Fibroblast of skin of left biceps (primary cell): Measurements from ENCODE around the gene MYH10.

Experiments
- DNase-seq, 2 experiments: peaks; one replicate each; pipeline ENCODE4 v3.0.0-alpha.2; 2013; ENCODE audit warnings: low read depth in 2 of 2

The MYH10 gene

GRCh38 chr17:8444494-8444893, 186.0 kb downstream of the MYH10 start:
- no peak for DNase-seq

GRCh38 chr17:8443756-8444155, 186.8 kb downstream of the MYH10 start:
- DNase-seq = no peak

DNA sequence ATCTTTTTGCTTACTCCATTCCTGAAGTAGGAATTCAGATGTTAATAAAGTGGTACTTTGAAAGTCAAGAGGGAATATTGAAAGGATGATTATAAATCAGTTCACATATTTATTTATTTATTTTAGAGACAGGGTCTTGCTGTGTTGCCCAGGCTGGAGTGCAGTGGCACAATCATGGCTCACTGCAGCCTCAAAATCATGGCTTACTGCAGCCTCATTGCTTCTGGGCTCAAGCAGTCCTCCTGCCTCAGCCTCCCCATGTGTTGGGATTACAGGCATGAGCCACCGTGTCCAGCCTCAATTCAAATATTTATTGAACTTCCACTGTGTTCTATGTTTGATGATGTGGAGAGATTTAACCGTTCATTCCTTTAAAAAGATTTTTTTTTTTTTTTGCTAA, 188.2 kb downstream of the MYH10 start:
- DNase-seq = no peak

GRCh38 chr17:8441690-8442089, 188.8 kb downstream of the MYH10 start:
- no peak for DNase-seq

DNA sequence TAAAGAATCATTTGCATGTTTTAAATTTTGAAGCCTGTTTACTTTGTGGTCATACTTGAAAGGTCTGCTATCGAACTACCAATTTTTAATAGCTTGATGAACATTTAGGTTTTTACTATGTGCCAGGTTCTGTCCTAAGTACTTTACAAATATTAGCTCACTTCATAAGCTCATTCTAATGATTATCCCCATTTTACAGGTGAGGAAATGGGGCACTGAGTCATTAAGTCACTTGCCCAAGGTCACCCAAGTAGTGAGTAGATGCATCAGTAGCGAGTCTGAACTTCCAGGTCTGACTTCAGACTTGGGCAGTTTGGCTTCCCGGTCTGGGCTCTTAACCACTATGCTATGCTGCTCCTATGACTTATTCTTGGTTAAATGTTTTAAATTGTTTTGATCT, 190.8 kb downstream of the MYH10 start:
- no peak for DNase-seq

DNA sequence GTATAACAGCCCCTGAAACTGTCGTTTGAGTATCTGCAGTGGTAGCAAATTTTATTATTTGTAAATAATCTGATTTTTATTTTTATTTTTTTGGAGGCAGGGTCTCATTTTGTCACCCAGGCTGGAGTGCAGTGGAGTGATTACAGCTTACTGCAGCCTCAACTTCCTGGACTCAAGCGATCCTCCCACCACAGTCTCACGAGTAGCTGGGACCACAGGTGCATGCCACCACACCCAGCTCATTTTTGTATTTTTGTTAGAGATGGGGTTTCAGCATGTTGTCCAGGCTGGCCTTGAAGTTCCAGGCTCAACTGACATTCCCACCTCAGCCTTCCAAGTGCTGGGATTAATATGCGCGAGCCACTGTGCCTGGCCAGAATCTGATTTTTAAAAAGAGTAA, 192.1 kb downstream of the MYH10 start:
- no peak for DNase-seq

DNA sequence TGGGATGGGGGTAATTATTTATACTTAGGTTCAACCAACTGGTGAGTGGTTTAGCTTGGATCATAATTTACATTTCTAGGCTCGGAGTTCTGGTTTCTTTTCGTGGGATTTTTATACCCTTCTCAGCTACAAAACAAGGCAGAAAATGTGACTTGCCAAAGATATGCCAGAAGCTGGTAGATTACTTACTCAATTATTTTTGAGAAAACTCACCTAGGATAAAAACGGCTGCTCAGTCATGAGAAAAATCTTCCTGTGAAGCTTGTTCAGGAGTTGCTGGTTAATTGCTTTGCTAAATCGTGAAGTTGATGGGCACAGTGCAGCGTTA, 193.7 kb downstream of the MYH10 start:
- no peak for DNase-seq

- DNase-seq = peak; percentile 9 to 15
Observed at GRCh38 chr17:8436169-8436843, 194.2 kb downstream of the MYH10 start.

- peak; percentile 92 to 96 for DNase-seq
Observed at GRCh38 chr17:8435245-8436168, 195.0 kb downstream of the MYH10 start, which contains the start of gene NDEL1. Gene NDEL1 (plus strand): TSS chr17:8435884. CDS start chr17:8444272, 8,388 bp downstream.

- DNase-seq = no peak
Observed at GRCh38 chr17:8430966-8431365, 199.6 kb downstream of the MYH10 start.

DNA sequence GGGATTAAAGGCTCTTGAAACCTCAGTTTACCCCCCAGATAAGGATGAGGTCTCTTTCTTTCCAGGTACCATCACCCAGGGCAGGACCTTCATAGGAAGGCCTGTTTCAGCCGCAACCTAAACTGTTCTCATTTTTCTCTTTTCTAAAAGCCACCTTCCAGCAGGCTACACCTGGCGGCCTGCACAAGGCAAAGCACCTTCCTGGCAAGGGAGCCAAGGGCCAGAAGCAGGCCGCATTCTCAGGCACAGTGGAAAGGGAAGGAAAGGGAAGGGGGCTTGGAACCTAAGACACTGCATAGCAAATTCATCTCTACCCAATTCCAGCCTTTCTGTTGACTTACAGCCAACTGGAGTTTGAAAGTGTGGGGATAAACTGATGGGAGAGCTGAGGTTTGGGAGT, 203.7 kb downstream of the MYH10 start:
- DNase-seq = no peak

GRCh38 chr17:8426094-8426720, 204.3 kb downstream of the MYH10 start:
- DNase-seq = no peak
